ENCODE measurements around the gene ITPA. TPM values are rescaled to one million over a fixed set of nuclear protein-coding genes. Genes with fewer than 3 reads are reported as not detected.
A peak's percentile ranks its signal among the peaks of the same experiment; 100 is the strongest.

ITPA gene
- total RNA-seq, 1 experiment from 2014 or later = 104 TPM

GRCh38 chr20:3204124-3204794 is 5.0 kb upstream of the ITPA start, which contains the start of gene DDRGK1 (continued):
- TF ChIP-seq FOXP4 (CRISPR knock-in tag; IDR thresholded peaks at IDR 0.05) (peak; percentile 74; the same call in 1 of the 2 replicates), ZNF671 (CRISPR knock-in tag; IDR thresholded peaks at IDR 0.05) (no peak), ESRRA (CRISPR knock-in tag; IDR thresholded peaks at IDR 0.05; ENCODE audit: borderline replicate concordance) (no peak), ATF1 (CRISPR knock-in tag; IDR thresholded peaks at IDR 0.05) (no peak), ATF2 (CRISPR knock-in tag; IDR thresholded peaks at IDR 0.05; ENCODE audit: borderline replicate concordance, low read depth) (no peak), ETV6 (CRISPR knock-in tag; IDR thresholded peaks at IDR 0.05) (peak; percentile 71), FOXP1 (CRISPR knock-in tag; IDR thresholded peaks at IDR 0.05; ENCODE audit: borderline replicate concordance) (peak; percentile 78; the same call in 1 of the 2 replicates), NFATC4 (CRISPR knock-in tag; IDR thresholded peaks at IDR 0.05) (no peak), STAT6 (CRISPR knock-in tag; conservative IDR thresholded peaks at IDR 0.05; ENCODE audit: low read depth) (no peak)
- TF ChIP-seq, protein P1, sequence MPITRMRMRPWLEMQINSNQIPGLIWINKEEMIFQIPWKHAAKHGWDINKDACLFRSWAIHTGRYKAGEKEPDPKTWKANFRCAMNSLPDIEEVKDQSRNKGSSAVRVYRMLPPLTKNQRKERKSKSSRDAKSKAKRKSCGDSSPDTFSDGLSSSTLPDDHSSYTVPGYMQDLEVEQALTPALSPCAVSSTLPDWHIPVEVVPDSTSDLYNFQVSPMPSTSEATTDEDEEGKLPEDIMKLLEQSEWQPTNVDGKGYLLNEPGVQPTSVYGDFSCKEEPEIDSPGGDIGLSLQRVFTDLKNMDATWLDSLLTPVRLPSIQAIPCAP (CRISPR knock-in tag; IDR thresholded peaks at IDR 0.05) = 0 out of 2 replicates have a peak, but pooled peaks have one; percentile 9
- TF ChIP-seq, protein P2, sequence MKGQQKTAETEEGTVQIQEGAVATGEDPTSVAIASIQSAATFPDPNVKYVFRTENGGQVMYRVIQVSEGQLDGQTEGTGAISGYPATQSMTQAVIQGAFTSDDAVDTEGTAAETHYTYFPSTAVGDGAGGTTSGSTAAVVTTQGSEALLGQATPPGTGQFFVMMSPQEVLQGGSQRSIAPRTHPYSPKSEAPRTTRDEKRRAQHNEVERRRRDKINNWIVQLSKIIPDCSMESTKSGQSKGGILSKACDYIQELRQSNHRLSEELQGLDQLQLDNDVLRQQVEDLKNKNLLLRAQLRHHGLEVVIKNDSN (CRISPR knock-in tag; IDR thresholded peaks at IDR 0.05) = peak; percentile 29; the same call in 1 of the 2 replicates

DNA sequence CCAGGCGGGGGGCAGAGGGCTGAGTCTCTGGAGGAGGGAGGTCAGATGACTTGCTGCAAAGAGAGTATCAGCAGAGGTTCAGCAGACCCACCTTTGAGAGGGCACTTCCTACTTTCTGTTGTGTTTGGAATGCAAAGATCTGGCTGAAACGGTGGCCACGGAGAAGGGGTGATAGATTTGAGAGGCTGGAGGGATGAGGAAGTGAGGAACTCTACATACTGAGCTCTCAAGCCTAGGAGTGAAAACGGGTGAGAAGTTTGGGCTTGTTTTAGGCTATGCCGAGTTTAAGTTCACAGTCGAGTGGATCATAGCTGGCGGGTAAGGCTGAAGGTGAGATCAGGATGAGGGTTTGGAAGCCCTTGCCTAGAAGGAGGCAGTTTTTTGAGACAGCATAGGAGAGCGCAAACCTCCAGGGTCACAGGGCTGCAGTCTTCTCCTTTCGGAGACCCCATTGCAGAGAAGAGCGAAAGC is 477 bp upstream of the ITPA start:
- peak overlapping the region; percentile 89 for H3K27ac Mint-ChIP-seq
- peaks cover 13% of the 10 kb centered on the region for H3K4me1 Mint-ChIP-seq
- no peak for TF ChIP-seq EMX1 (CRISPR knock-in tag; IDR thresholded peaks at IDR 0.05)
- ChIA-PET POLR2A (interaction anchor here (0.6 to 1.6 kb wide), 2 partner anchors 30 to 1518 kb away, joined by 3 to 5 read pairs; partner anchors contain the start of gene SLC4A11), CTCF (interaction anchor here (0.6 to 3.1 kb wide), 5 partner anchors 10 to 155 kb away, joined by 3 to 16 read pairs (median 5); no protein-coding TSS in a partner anchor)
- H3K27me3 Mint-ChIP-seq (ENCODE audit: low read depth) = no peaks in the 10 kb centered on the region
- H3K36me3 Mint-ChIP-seq = peaks cover 13% of the 10 kb centered on the region
- DNase-seq (ENCODE audit: low spot score) = no peak
- peak overlapping the region; percentile 88 for H3K4me3 Mint-ChIP-seq
- no peaks in the 10 kb centered on the region for H3K9me3 Mint-ChIP-seq
- no peak; the same call in 1 of the 2 replicates for ATAC-seq

- TF ChIP-seq SP1 (CRISPR knock-in tag; conservative IDR thresholded peaks at IDR 0.05) = no peak
- 0 out of 2 replicates have a peak, but pooled peaks have one; percentile 42 for TF ChIP-seq GABPB1 (CRISPR knock-in tag; IDR thresholded peaks at IDR 0.05)
- POLR2A ChIA-PET = interaction anchor here (1.6 kb wide), 1 partner anchor 29 kb away, joined by 5 read pairs; the partner anchor contains the start of gene SLC4A11
- DNase-seq (ENCODE audit: low spot score) = no peak
- peak overlapping the region; percentile 94 for H3K27ac Mint-ChIP-seq
- peaks cover 16% of the 10 kb centered on the region for H3K36me3 Mint-ChIP-seq
- peak overlapping the region; percentile 88 for H3K4me3 Mint-ChIP-seq
- CTCF ChIA-PET = interaction anchor here (1.1 to 3.1 kb wide), 4 partner anchors 9 to 156 kb away, joined by 3 to 16 read pairs (median 5); no protein-coding TSS in a partner anchor
- H3K4me1 Mint-ChIP-seq = peaks cover 13% of the 10 kb centered on the region
- no peaks in the 10 kb centered on the region for H3K27me3 Mint-ChIP-seq (ENCODE audit: low read depth)
- no peaks in the 10 kb centered on the region for H3K9me3 Mint-ChIP-seq
- ATAC-seq = no peak; the same call in 1 of the 2 replicates
Measured at GRCh38 chr20:3209946-3210317, 634 bp downstream of the ITPA start.
